ENCODE data around the gene CCDC14.

- TF ChIP-seq CTCF (IDR thresholded peaks at IDR 0.05; ENCODE audit: poor library complexity) (no peak), EZH2 (IDR thresholded peaks at IDR 0.05; ENCODE audit: borderline replicate concordance) (no peak)
Measured at GRCh38 chr3:123872621-123873020, 88.4 kb downstream of the CCDC14 start.
